Measurements from ENCODE around the gene DYNLT5. TPM values are rescaled to one million over a fixed set of nuclear protein-coding genes. Genes with fewer than 3 reads are reported as not detected.
"Not testable (repeated sequence)": the region's sequence is repeated elsewhere in the genome, so short reads cannot be mapped to it uniquely, and the experiment has no call there.

DYNLT5 gene
- total and polyA plus RNA-seq, 4 donors = 0.55 to 3.1 (median 1.5) TPM

GRCh38 chr1:66791621-66792610, 39.7 kb downstream of the DYNLT5 start:
- Histone ChIP-seq H3K4me1 (ENCODE audit: control insufficient read depth in 4 of 4, insufficient read depth in 4 of 4, low read length in 3 of 4) (no peaks in the 10 kb centered on the region), H3K9ac (ENCODE audit: low read depth in 1 of 2, low read length in 2 of 2) (no peak overlapping the region), H3K27ac (ENCODE audit: low read depth in 1 of 2, low read length in 2 of 2) (no peak overlapping the region), H3K36me3 (ENCODE audit: control insufficient read depth in 4 of 4, insufficient read depth in 3 of 4, low read depth in 1 of 4, low read length in 3 of 4) (no peaks in the 10 kb centered on the region), H3K9me3 (ENCODE audit: control insufficient read depth in 4 of 4, low read length in 3 of 4) (no peaks in the 10 kb centered on the region), H3K27me3 (ENCODE audit: control insufficient read depth in 4 of 4, insufficient read depth in 4 of 4, low read length in 3 of 4) (no peaks in the 10 kb centered on the region), H3K4me3 (ENCODE audit: low read depth in 1 of 3, low read length in 3 of 3) (no peak overlapping the region)
- WGBS = 87% methylated on average over 5 of the region's 5 CpGs
- TF ChIP-seq JUND (IDR thresholded peaks at IDR 0.05) (no peak), NR2F2 (IDR thresholded peaks at IDR 0.05) (no peak), MAX (IDR thresholded peaks at IDR 0.05) (no peak), ATF3 (IDR thresholded peaks at IDR 0.05) (no peak), FOXA1 (IDR thresholded peaks at IDR 0.05) (no peak), TAF1 (conservative IDR thresholded peaks at IDR 0.05) (no peak), GABPA (IDR thresholded peaks at IDR 0.05 in 1 of 2, conservative IDR thresholded peaks at IDR 0.05 in 1 of 2) (no peak), YY1 (IDR thresholded peaks at IDR 0.05) (no peak), EGR1 (IDR thresholded peaks at IDR 0.05; ENCODE audit: low read depth in 2 of 2) (no peak), RAD21 (IDR thresholded peaks at IDR 0.05) (no peak), CTCF (IDR thresholded peaks at IDR 0.05; ENCODE audit: low read depth, low read length, missing input control) (no peak), SP1 (IDR thresholded peaks at IDR 0.05) (no peak), HNF4A (conservative IDR thresholded peaks at IDR 0.05) (no peak), ZBTB33 (IDR thresholded peaks at IDR 0.05) (no peak), HNF4G (IDR thresholded peaks at IDR 0.05) (no peak), REST (IDR thresholded peaks at IDR 0.05) (no peak), FOXA2 (IDR thresholded peaks at IDR 0.05) (no peak), RXRA (IDR thresholded peaks at IDR 0.05) (no peak)
- DNase-seq (ENCODE audit: low spot score) = no peak

GRCh38 chr1:66795839-66796238, 43.6 kb downstream of the DYNLT5 start:
- not testable (repeated sequence) for H3K27me3 ChIP-seq (ENCODE audit: control insufficient read depth in 4 of 4, insufficient read depth in 4 of 4, low read length in 3 of 4); H3K9ac ChIP-seq (ENCODE audit: low read depth in 1 of 2, low read length in 2 of 2); H3K4me3 ChIP-seq (ENCODE audit: low read depth in 1 of 3, low read length in 3 of 3); H3K4me1 ChIP-seq (ENCODE audit: control insufficient read depth in 4 of 4, insufficient read depth in 4 of 4, low read length in 3 of 4); H3K27ac ChIP-seq (ENCODE audit: low read depth in 1 of 2, low read length in 2 of 2); H3K36me3 ChIP-seq (ENCODE audit: control insufficient read depth in 4 of 4, insufficient read depth in 3 of 4, low read depth in 1 of 4, low read length in 3 of 4); H3K9me3 ChIP-seq (ENCODE audit: control insufficient read depth in 4 of 4, low read length in 3 of 4); DNase-seq (ENCODE audit: low spot score)
- 94% methylated on average over 2 of the region's 2 CpGs for WGBS

Measured in liver (tissue), 9 donors.